Adrenal gland (tissue), 5 donors: ENCODE results near the gene LCT.

ENCODE experiments used
- CTCF ChIP-seq, 6 experiments: fragments of 450-650 bp in 4 of 6; fragments of 200-600 bp in 2 of 6; sonication (generic) in 1 of 6; IDR thresholded peaks; 1 replicate in 5 of 6; 2 replicates in 1 of 6; pipeline versions ENCODE4 v1.5.1 to v1.8.0; 2016 to 2021; ENCODE audit warnings: antibody characterized with exemption in 6 of 6, mild to moderate bottlenecking in 2 of 6, moderate library complexity in 1 of 6
- POLR2A ChIP-seq, 2 donors: fragments of 450-650 bp; IDR thresholded peaks; one replicate each; pipeline ENCODE4 v1.6.1; 2017; ENCODE audit warnings: antibody characterized with exemption in 2 of 2, mild to moderate bottlenecking in 2 of 2, moderate library complexity in 1 of 2
- donor health status: DM: no; HTN: no; CAD: no.

- TF ChIP-seq CTCF (IDR thresholded peaks at IDR 0.05) = no peak
- TF ChIP-seq POLR2A (IDR thresholded peaks at IDR 0.05) = no peak
Observed at GRCh38 chr2:135885709-135886108, 48.7 kb upstream of the LCT start.
